ENCODE results near the gene LRRC74B.

Gene LRRC74B

GRCh38 chr22:21025266-21025665 lies 20.5 kb upstream of the LRRC74B start:
- Mint-ChIP-seq H3K27ac (peak overlapping the region; percentile 58), H3K36me3 (ENCODE audit: low read depth) (no peaks in the 10 kb centered on the region), H3K4me3 (no peak overlapping the region), H3K27me3 (peaks cover 9% of the 10 kb centered on the region), H3K4me1 (ENCODE audit: low read depth) (peaks cover 8% of the 10 kb centered on the region), H3K9me3 (no peaks in the 10 kb centered on the region)

GRCh38 chr22:21025763-21026755 lies 19.7 kb upstream of the LRRC74B start:
- Mint-ChIP-seq H3K4me1 (ENCODE audit: low read depth) (peaks cover 10% of the 10 kb centered on the region), H3K4me3 (no peak overlapping the region), H3K9me3 (no peaks in the 10 kb centered on the region), H3K36me3 (ENCODE audit: low read depth) (no peaks in the 10 kb centered on the region), H3K27me3 (peaks cover 17% of the 10 kb centered on the region), H3K27ac (no peak overlapping the region)

- Mint-ChIP-seq H3K4me3 (no peak overlapping the region), H3K27me3 (peaks cover 21% of the 10 kb centered on the region), H3K4me1 (ENCODE audit: low read depth) (peaks cover 15% of the 10 kb centered on the region), H3K9me3 (no peaks in the 10 kb centered on the region), H3K27ac (no peak overlapping the region), H3K36me3 (ENCODE audit: low read depth) (no peaks in the 10 kb centered on the region)
Observed at GRCh38 chr22:21026783-21027692, 18.7 kb upstream of the LRRC74B start.

- H3K9me3 Mint-ChIP-seq: no peaks in the 10 kb centered on the region
- H3K4me1 Mint-ChIP-seq (ENCODE audit: low read depth): peaks cover 15% of the 10 kb centered on the region
- no peaks in the 10 kb centered on the region for H3K36me3 Mint-ChIP-seq (ENCODE audit: low read depth)
- no peak overlapping the region for H3K4me3 Mint-ChIP-seq
- no peak overlapping the region for H3K27ac Mint-ChIP-seq
- H3K27me3 Mint-ChIP-seq: peaks cover 27% of the 10 kb centered on the region
Observed at GRCh38 chr22:21028277-21029251, 17.2 kb upstream of the LRRC74B start.

- Mint-ChIP-seq H3K4me1 (ENCODE audit: low read depth) (peaks cover 15% of the 10 kb centered on the region), H3K27ac (no peak overlapping the region), H3K9me3 (no peaks in the 10 kb centered on the region), H3K27me3 (peaks cover 31% of the 10 kb centered on the region), H3K4me3 (no peak overlapping the region), H3K36me3 (ENCODE audit: low read depth) (no peaks in the 10 kb centered on the region)
Observed at GRCh38 chr22:21029486-21030025, 16.2 kb upstream of the LRRC74B start.

GRCh38 chr22:21030032-21030431 lies 15.7 kb upstream of the LRRC74B start:
- Mint-ChIP-seq H3K4me1 (ENCODE audit: low read depth) (peaks cover 13% of the 10 kb centered on the region), H3K4me3 (no peak overlapping the region), H3K36me3 (ENCODE audit: low read depth) (no peaks in the 10 kb centered on the region), H3K27me3 (peaks cover 31% of the 10 kb centered on the region), H3K9me3 (no peaks in the 10 kb centered on the region), H3K27ac (no peak overlapping the region)

GRCh38 chr22:21030621-21031544 lies 14.9 kb upstream of the LRRC74B start:
- H3K27me3 Mint-ChIP-seq: peaks cover 31% of the 10 kb centered on the region
- H3K9me3 Mint-ChIP-seq: no peaks in the 10 kb centered on the region
- H3K4me1 Mint-ChIP-seq (ENCODE audit: low read depth): peaks cover 7% of the 10 kb centered on the region
- H3K36me3 Mint-ChIP-seq (ENCODE audit: low read depth): no peaks in the 10 kb centered on the region
- H3K4me3 Mint-ChIP-seq: no peak overlapping the region
- no peak overlapping the region for H3K27ac Mint-ChIP-seq

- H3K27ac Mint-ChIP-seq: no peak overlapping the region
- H3K27me3 Mint-ChIP-seq: peaks cover 31% of the 10 kb centered on the region
- no peak overlapping the region for H3K4me3 Mint-ChIP-seq
- no peaks in the 10 kb centered on the region for H3K36me3 Mint-ChIP-seq (ENCODE audit: low read depth)
- H3K9me3 Mint-ChIP-seq: no peaks in the 10 kb centered on the region
- H3K4me1 Mint-ChIP-seq (ENCODE audit: low read depth): peaks cover 7% of the 10 kb centered on the region
Observed at GRCh38 chr22:21031545-21032036, 14.2 kb upstream of the LRRC74B start.

- H3K27ac Mint-ChIP-seq: no peak within 1 kb of the TSS
- H3K4me1 Mint-ChIP-seq (ENCODE audit: low read depth): peaks cover 7% of the 10 kb centered on the region
- H3K36me3 Mint-ChIP-seq (ENCODE audit: low read depth): no peaks in the 10 kb centered on the region
- peaks cover 31% of the 10 kb centered on the region for H3K27me3 Mint-ChIP-seq
- no peaks in the 10 kb centered on the region for H3K9me3 Mint-ChIP-seq
- H3K4me3 Mint-ChIP-seq: no peak within 1 kb of the TSS
Observed at GRCh38 chr22:21032037-21032867, 13.5 kb upstream of the LRRC74B start, which contains the start of gene SLC7A4. Gene SLC7A4 (minus strand): TSS chr22:21032561. CDS start chr22:21031812, 749 bp downstream.

GRCh38 chr22:21032868-21033688 lies 12.7 kb upstream of the LRRC74B start:
- no peaks in the 10 kb centered on the region for H3K36me3 Mint-ChIP-seq (ENCODE audit: low read depth)
- no peak overlapping the region for H3K27ac Mint-ChIP-seq
- peaks cover 7% of the 10 kb centered on the region for H3K4me1 Mint-ChIP-seq (ENCODE audit: low read depth)
- peaks cover 31% of the 10 kb centered on the region for H3K27me3 Mint-ChIP-seq
- H3K4me3 Mint-ChIP-seq: no peak overlapping the region
- H3K9me3 Mint-ChIP-seq: no peaks in the 10 kb centered on the region

- Mint-ChIP-seq H3K4me1 (ENCODE audit: low read depth) (peaks cover 7% of the 10 kb centered on the region), H3K27ac (no peak overlapping the region), H3K27me3 (peaks cover 35% of the 10 kb centered on the region), H3K9me3 (no peaks in the 10 kb centered on the region), H3K36me3 (ENCODE audit: low read depth) (no peaks in the 10 kb centered on the region), H3K4me3 (no peak overlapping the region)
Observed at GRCh38 chr22:21033895-21034294, 11.9 kb upstream of the LRRC74B start.

GRCh38 chr22:21034989-21035388 lies 10.8 kb upstream of the LRRC74B start:
- Mint-ChIP-seq H3K4me1 (ENCODE audit: low read depth) (peaks cover 7% of the 10 kb centered on the region), H3K27ac (no peak overlapping the region), H3K27me3 (peaks cover 32% of the 10 kb centered on the region), H3K36me3 (ENCODE audit: low read depth) (no peaks in the 10 kb centered on the region), H3K4me3 (no peak overlapping the region), H3K9me3 (no peaks in the 10 kb centered on the region)
